NCI-H1048 (cell line): Measurements from ENCODE around the gene CNTNAP5.

Source experiments
- DNase-seq: peaks from one replicate; lab custom pipeline; 2025; lab: John Stamatoyannopoulos, UW

Gene CNTNAP5

GRCh38 chr2:124692707-124693106, 667.6 kb downstream of the CNTNAP5 start:
- DNase-seq, result no peak

GRCh38 chr2:124693156-124693555, 668.1 kb downstream of the CNTNAP5 start:
- DNase-seq, result no peak

DNA sequence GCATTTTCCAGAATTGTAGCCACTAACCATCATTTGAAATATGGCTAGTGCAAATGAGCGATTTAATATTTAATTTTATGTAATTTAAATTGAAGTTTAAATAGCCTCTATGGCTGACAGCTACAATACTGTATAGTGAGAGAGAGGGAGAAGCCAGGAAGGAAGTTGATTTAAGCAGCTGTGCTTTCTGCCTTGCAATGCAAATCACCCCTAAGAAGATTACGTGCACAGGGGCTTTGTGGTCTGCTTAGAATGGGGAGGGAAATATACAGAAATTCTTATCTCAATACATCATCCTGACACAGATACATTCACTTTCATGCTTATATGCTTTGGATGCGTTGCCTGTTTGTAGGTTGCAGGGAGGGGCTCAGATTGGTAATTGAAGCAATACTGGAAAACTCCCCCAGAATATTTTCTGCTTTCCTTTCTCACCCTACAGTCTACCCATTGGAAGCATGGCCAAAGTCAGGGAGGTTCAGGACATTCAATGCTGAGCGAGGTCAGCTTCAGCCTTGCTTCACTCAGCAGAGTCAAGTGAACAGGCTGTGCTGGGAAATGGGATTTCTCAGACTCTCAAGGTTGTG, 674.0 kb downstream of the CNTNAP5 start:
- no peak for DNase-seq

DNA sequence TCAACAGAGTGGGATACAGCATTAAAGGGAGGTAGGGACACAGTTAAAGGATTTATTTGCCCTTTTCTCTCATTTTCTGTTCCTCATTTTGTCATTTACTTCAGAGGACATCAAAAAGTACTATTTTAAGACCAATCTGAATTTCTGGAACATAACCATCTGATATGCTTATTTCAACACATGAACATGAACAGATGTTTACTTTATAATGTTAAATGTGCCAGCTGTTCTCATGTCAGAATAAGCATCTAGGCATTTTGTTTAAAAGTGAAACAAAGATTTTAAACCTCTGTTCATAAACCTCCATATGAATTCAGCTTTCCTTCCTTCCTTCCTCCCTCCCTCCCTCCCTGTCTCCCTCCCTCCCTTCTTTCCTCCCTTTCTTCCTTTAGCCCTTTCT, 677.7 kb downstream of the CNTNAP5 start:
- DNase-seq, result no peak

- no peak for DNase-seq
Observed at GRCh38 chr2:124704071-124704925, 679.2 kb downstream of the CNTNAP5 start.

- no peak for DNase-seq
Observed at GRCh38 chr2:124708661-124709060, 683.6 kb downstream of the CNTNAP5 start.

DNA sequence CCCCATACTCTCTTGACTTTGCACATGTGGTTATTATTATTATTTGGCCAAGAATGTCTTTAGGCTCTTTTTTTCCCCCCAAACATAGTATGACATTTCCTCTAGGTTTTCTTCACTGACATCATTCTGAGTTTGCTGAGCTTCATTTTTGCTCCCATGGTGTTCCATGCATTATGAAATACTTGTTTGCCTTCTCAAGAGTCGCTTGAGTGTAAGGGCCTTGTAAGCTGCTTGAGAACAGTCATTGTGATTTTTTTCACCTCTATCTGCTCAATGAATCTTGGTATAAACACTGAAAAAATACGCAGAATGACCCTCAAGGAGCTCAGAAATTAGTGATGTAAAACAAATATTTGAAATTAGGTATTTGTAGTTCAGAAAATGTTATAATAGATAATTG, 688.9 kb downstream of the CNTNAP5 start:
- DNase-seq, result no peak

- no peak for DNase-seq
Observed at GRCh38 chr2:124725187-124725586, 700.1 kb downstream of the CNTNAP5 start.

DNA sequence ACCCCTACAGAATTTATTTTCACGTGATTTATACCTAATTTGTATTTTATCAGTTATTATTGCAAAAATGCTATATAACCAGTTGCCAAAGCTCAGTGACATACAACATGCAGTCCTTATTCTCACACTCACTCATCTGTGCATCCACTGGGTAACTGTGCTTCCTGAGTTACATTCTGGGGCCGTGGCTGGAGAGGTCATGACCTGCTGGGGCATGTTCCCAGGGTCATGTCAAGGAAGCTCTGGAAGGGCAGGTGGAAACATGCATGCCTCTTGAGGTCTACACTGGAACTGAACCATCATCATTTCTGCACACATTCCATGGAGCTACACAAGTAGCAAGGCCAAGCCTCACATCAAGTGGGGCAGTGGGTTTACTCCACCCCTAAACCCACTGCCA, 715.5 kb downstream of the CNTNAP5 start:
- no peak for DNase-seq

GRCh38 chr2:124753842-124754241, 728.8 kb downstream of the CNTNAP5 start:
- DNase-seq, result no peak

GRCh38 chr2:124755386-124755785, 730.3 kb downstream of the CNTNAP5 start:
- no peak for DNase-seq

DNA sequence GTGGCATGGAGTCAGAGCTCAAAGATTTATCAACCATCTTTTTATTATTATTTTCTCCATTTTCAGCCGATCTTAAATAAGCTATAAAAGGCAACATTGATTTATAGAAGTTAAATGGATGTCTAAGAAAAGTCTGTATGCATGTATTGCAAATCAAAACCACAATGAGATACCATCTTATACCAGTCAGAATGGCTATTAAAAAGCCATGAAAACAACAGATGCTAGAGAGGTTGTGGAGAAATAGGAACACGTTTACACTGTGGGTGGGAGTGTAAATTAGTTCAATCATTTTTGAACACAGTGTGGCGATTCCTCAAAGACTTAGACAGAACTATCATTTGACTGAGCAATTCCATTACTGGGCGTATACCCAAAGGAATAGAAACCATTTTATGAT, 731.0 kb downstream of the CNTNAP5 start:
- DNase-seq, result no peak

DNA sequence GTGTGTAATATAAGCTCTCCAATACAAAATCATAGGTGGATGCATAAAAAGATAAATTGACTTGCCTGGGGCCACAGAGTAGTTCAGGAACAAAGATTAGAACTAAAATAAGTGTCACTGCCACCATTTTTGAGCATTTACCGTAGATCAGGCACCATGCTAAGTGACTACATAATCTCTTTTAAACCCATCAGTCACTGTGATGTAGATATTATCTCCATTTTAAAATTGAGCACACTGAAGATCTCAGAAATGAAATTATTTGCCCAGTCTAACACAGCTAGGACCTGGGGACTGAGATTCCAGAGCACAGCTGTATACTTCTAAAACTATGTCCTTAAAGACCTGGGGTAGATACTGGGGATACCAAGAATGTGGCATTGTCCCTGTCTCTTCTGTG, 737.3 kb downstream of the CNTNAP5 start:
- DNase-seq, result no peak

- DNase-seq, result no peak
Observed at GRCh38 chr2:124763611-124764010, 738.5 kb downstream of the CNTNAP5 start.

GRCh38 chr2:124774781-124775180, 749.7 kb downstream of the CNTNAP5 start:
- DNase-seq, result no peak

- DNase-seq, result no peak
Observed at GRCh38 chr2:124776332-124776731, 751.2 kb downstream of the CNTNAP5 start.

GRCh38 chr2:124778076-124778475, 753.0 kb downstream of the CNTNAP5 start:
- DNase-seq, result no peak

DNA sequence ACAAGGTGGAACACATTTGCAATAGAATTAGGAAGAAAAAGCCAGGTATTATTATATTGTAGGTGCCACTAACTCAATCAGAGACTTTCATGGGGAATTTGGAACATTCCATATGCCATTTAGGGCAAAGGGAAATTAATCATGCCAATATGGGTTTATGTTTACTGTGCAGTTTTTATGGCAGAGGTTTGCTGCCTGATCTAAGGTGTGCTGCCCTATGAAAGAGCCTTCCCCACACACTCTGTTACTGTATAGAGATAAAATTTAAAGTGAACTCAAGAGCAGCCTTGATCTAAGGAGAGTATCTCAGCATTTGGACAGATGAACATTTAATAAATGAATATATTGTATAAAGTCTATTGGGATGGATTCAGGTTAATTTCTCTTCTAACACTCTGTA, 771.6 kb downstream of the CNTNAP5 start:
- DNase-seq, result no peak

DNA sequence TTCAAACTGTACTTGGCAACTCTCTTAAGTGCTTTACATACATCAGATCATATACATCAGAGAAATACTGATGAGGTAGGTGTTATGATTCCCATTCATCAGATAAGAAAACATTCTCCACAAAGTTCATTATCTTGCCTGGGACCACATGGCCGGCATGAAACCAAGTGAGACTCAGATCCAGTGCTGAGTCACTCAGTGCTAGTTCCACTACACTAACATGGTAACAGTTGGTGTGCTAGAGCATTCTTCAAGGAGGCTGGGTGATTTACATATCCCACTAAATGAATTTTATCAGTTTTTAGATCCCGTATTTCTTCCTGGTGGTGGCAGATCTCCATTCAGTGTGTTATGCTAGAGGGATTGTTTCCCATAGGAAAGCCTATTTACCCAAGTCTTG, 772.0 kb downstream of the CNTNAP5 start:
- no peak for DNase-seq

GRCh38 chr2:124798551-124798950, 773.5 kb downstream of the CNTNAP5 start:
- no peak for DNase-seq

GRCh38 chr2:124804014-124804940, 779.2 kb downstream of the CNTNAP5 start:
- DNase-seq, result no peak

DNA sequence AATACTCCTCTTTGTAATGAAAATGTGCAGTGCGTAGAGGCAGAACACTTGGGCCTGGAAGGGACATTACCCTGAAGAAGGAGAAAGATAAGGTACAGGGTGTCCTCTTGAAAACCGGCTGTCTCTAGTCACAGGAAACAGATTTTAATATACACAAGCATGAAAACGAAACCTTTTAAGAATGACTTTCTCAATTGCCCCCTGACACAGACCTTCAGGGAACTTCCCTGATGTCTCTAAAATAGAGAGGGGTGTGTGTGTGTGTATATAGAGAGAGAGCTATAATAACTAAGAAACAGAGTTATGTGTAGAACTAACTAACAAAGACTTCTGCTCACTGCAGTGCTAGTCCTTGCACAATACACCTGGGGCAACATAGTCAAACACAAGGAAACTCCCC, 780.0 kb downstream of the CNTNAP5 start:
- DNase-seq, result no peak

GRCh38 chr2:124810132-124810531, 785.0 kb downstream of the CNTNAP5 start:
- DNase-seq, result no peak
